HepG2 (cell line): ENCODE measurements around the gene UQCR10.

ENCODE experiments used
- SMARCC2 ChIP-seq: fragments of 450-650 bp; IDR thresholded peaks from 2 replicates; pipeline ENCODE4 v1.6.1; 2017; ENCODE audit warnings: antibody characterized with exemption, mild to moderate bottlenecking
- TBL1XR1 ChIP-seq: fragments of 150-350 bp; IDR thresholded peaks from 2 replicates; pipeline ENCODE4 v1.6.1; 2014; ENCODE audit warnings: borderline replicate concordance, low read length; ENCODE audit not compliant: partially characterized antibody
- ZNF282 ChIP-seq: fragments of 450-650 bp; IDR thresholded peaks from 2 replicates; pipeline ENCODE4 v1.6.1; 2018; ENCODE audit not compliant: partially characterized antibody
- TF ChIP-seq, protein P1 (sequence below): sonication (generic); formaldehyde crosslinking; IDR thresholded peaks from 2 replicates; pipeline ENCODE4 v1.8.0; 2022; ENCODE audit warnings: missing genetic modification reagents, mild to moderate bottlenecking, moderate library complexity, borderline replicate concordance
- TF ChIP-seq, protein P2 (sequence below): sonication (generic); formaldehyde crosslinking; IDR thresholded peaks from 2 replicates; pipeline ENCODE4 v1.9.0; 2022; ENCODE audit warnings: missing genetic modification reagents, mild to moderate bottlenecking, borderline replicate concordance
- TF ChIP-seq, protein P3 (sequence below): IDR thresholded peaks from 2 replicates; pipeline ENCODE4 v1.6.1; 2012; ENCODE audit warnings: inconsistent platforms
- TF ChIP-seq, protein P4 (sequence below): sonication (generic); formaldehyde crosslinking; IDR thresholded peaks from 2 replicates; pipeline ENCODE4 v1.5.0; 2020; ENCODE audit warnings: mild to moderate bottlenecking, missing genetic modification reagents, moderate library complexity

DNA sequence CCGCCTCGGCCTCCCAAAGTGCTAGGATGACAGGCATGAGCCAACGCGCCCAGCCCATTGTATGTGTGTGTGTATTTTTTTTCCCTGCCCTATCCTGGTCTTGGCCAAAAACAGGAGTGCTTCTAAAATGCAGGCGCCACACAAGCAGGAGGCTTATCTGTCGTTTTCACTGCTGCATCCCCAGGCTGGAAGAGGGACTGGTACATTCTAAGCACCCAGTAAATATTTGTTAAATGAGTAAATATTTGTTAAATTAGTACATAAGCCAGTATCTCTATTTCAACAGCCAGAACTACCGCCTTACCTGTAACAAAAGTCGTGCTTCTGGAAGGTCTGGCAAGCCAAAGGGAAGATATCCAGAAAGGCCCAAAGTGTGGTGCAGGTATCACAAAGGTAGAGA is 46.0 kb downstream of the UQCR10 start:
- TF ChIP-seq, protein P1, sequence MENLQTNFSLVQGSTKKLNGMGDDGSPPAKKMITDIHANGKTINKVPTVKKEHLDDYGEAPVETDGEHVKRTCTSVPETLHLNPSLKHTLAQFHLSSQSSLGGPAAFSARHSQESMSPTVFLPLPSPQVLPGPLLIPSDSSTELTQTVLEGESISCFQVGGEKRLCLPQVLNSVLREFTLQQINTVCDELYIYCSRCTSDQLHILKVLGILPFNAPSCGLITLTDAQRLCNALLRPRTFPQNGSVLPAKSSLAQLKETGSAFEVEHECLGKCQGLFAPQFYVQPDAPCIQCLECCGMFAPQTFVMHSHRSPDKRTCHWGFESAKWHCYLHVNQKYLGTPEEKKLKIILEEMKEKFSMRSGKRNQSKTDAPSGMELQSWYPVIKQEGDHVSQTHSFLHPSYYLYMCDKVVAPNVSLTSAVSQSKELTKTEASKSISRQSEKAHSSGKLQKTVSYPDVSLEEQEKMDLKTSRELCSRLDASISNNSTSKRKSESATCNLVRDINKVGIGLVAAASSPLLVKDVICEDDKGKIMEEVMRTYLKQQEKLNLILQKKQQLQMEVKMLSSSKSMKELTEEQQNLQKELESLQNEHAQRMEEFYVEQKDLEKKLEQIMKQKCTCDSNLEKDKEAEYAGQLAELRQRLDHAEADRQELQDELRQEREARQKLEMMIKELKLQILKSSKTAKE = no peak
- no peak for TF ChIP-seq ZNF282
- TF ChIP-seq, protein P2, sequence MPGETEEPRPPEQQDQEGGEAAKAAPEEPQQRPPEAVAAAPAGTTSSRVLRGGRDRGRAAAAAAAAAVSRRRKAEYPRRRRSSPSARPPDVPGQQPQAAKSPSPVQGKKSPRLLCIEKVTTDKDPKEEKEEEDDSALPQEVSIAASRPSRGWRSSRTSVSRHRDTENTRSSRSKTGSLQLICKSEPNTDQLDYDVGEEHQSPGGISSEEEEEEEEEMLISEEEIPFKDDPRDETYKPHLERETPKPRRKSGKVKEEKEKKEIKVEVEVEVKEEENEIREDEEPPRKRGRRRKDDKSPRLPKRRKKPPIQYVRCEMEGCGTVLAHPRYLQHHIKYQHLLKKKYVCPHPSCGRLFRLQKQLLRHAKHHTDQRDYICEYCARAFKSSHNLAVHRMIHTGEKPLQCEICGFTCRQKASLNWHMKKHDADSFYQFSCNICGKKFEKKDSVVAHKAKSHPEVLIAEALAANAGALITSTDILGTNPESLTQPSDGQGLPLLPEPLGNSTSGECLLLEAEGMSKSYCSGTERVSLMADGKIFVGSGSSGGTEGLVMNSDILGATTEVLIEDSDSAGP (CRISPR knock-in tag) = no peak
- TF ChIP-seq, protein P3, sequence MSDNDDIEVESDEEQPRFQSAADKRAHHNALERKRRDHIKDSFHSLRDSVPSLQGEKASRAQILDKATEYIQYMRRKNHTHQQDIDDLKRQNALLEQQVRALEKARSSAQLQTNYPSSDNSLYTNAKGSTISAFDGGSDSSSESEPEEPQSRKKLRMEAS = no peak
- no peak for TF ChIP-seq SMARCC2
- TF ChIP-seq, protein P4, sequence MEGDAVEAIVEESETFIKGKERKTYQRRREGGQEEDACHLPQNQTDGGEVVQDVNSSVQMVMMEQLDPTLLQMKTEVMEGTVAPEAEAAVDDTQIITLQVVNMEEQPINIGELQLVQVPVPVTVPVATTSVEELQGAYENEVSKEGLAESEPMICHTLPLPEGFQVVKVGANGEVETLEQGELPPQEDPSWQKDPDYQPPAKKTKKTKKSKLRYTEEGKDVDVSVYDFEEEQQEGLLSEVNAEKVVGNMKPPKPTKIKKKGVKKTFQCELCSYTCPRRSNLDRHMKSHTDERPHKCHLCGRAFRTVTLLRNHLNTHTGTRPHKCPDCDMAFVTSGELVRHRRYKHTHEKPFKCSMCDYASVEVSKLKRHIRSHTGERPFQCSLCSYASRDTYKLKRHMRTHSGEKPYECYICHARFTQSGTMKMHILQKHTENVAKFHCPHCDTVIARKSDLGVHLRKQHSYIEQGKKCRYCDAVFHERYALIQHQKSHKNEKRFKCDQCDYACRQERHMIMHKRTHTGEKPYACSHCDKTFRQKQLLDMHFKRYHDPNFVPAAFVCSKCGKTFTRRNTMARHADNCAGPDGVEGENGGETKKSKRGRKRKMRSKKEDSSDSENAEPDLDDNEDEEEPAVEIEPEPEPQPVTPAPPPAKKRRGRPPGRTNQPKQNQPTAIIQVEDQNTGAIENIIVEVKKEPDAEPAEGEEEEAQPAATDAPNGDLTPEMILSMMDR (CRISPR knock-in tag) = no peak
- no peak for TF ChIP-seq TBL1XR1
